Measurements from ENCODE around the gene SH3BGR.
"Not testable (repeated sequence)": the region's sequence is repeated elsewhere in the genome, so short reads cannot be mapped to it uniquely, and the experiment has no call there.

SH3BGR gene

DNA sequence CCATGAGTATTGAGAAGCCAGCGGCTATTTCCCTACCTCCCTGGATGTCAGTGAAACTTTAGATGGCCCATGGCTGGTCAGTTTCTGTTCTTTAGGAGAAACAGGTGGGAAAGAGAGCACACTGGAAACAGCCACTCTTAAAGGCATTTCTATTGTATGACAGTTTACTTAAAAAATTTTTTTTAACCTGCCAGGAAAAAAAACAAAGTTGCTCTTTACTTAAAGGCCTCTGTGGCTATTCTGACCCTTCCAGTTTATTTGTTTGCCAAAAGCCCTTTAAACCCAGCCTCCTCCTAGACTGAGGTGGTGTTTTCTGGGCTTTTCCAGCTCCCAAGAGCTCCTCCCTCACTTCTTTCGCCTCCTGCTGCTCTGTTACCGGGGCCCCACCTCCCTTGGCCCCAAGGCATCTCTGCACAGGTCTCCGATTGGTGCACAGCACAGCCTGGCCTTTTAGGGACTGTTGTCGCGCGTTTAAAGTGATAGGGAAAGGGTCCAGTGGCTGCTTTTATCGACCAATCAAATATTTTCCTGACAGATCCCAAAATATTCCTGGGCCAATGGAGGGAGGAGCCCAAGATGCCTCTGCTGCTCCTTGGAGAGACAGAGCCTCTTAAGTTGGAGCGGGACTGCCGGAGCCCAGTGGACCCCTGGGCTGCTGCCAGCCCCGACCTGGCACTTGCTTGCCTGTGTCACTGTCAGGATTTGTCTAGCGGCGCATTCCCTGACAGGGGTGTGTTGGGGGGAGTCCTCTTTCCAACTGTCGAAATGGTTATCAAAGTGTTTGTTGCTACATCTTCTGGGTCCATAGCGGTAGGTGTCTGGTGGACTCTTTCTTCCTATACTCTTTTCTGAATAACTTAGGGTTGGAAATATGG lies at the start of gene SH3BGR:
SH3BGR (plus strand) TSS at position 639 of the 875 bp plus-strand sequence; CDS start at position 766, 127 bp downstream.
- DNase-seq = no peak

GRCh38 chr21:39406065-39406464 lies 45.7 kb upstream of the SH3BGR start:
- no peak for DNase-seq

GRCh38 chr21:39419204-39419603 lies 32.6 kb upstream of the SH3BGR start:
- not testable (repeated sequence) for DNase-seq

GRCh38 chr21:39422527-39423241 lies 29.1 kb upstream of the SH3BGR start:
- DNase-seq = no peak

- DNase-seq = no peak
Observed at GRCh38 chr21:39429445-39429844, 22.3 kb upstream of the SH3BGR start.

DNA sequence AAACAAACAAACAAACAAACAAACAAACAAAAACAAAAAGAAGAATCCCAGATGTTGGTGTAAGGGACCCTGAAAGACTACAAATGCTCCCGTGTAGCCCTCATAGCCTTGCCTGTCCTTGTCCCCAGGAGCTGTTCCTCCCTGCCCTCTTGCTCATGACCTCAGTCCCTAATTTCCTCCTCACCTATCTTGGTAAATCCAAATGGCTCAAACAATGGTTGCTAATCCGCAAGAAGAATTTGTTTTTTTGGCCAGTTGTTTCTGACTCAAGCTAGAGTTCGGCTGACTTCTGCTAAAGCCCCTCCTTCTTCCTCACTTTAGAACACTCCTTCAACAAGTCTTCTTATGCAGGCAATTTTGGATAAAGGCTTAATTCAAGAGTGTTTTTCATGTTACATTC lies 21.8 kb upstream of the SH3BGR start:
- DNase-seq = no peak

DNA sequence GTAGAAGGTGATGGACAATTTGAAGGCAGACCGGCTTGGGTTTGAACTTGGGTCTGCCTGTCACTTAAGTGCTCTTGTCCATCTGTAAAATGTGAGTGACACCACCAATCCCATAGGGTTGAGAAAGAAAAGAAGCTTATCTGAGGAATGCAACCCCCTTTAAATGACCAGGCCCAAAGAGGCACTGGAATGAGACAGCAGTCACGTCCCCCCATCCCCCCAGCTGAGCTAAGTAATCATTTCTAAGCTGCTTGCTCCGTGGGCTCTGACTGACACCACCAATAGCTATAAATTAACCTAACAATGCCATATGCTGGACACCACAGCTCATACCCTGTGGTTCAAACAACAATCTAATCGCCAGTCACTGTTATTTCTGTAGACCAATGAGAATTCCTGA lies 21.3 kb upstream of the SH3BGR start:
- DNase-seq = no peak

- no peak for DNase-seq
Observed at GRCh38 chr21:39430954-39431353, 20.8 kb upstream of the SH3BGR start.

DNA sequence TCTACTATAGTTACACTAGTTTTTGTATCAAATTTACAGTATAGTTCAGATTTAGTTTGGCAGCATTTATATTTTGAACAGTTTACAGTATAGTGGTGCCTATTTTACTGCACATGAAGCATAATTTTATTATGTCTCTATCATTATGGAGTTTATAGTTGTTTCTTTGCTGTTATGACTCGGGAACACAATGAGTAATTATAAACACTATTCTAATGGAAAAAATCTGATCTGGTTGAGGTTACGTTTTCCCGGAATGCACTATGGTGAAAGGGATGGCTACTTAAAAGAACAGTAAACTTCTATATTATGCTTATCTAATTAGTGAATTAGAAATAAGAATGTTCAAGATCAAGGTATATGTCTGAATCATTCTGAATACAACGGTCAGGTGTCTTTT lies 16.8 kb upstream of the SH3BGR start:
- no peak for DNase-seq

GRCh38 chr21:39439232-39439631 lies 12.5 kb upstream of the SH3BGR start:
- DNase-seq = no peak

DNA sequence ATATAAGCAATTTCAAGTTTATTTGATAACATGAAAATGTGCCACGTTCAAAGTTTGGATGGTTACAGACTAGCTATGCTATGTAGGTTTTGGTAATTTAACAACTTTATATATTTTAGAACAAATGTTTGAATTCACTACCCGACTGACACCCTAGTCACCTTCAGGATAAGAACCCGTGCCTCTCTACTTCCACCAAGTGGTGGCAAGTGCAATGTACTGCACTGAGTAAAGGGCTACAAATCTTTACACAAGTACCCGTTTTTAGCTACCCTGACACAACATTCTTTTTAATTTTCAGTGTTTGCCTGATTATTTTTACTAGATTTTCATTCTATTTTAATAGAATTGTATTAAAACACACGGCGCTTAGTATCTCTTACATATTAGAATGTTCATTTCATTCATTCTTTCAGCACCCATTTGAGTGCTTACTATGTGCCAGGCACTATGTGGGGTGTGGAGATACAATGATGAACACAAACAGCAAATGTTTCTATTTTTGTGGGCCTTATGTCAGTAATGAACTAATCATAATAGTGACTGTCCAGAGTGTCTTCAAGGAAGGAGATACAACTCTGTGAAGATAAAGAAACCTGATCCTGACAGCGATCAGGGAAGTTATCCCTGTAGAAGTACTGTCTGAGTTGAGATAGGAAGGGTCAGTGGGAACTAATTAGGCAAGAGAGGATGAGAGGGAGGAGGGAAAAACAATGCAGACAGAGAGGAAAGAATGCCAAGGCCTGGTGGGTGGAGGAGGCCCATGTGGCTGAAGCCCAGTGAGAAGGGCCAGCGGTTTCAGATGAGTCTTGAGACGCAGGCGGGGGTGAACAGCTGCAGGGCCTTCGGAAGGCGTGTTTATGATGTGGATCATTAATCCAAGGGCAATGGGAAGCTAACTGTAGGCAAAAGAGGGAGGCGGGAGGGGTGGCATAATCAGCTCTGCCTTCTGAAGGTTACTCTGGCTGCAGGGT lies 10.0 kb upstream of the SH3BGR start:
- DNase-seq = peak in 1 of 4 experiments; percentile 2

- DNase-seq = no peak
Observed at GRCh38 chr21:39444421-39445180, 7.2 kb upstream of the SH3BGR start.

- DNase-seq = peak; percentile 70 to 82 (median 74)
Observed at GRCh38 chr21:39445321-39446269, 6.2 kb upstream of the SH3BGR start, which contains the start of gene LCA5L. Gene LCA5L, minus strand, starts transcription at chr21:39445778. Its CDS starts 17,285 bp downstream, at chr21:39428493.

DNA sequence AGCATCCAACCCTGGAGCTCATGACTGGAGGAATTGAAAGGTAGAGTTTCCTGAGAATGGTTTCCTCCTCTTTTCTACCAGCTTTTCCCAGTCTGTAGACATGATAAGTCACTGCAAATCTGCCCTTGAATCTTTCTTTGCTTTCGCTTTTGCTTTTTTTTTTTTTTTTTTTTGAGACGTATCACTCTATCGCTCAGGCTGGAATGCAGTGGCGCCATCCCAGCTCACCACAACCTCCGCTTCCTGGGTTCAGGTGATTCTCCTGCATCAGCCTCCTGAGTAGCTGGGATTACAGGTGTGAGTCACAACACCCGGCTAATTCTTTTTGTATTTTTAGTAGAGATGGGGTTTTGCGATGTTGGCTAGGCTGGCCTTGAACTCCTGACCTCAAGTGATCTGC lies 4.5 kb upstream of the SH3BGR start:
- no peak for DNase-seq

GRCh38 chr21:39452207-39452969 lies 618 bp downstream of the SH3BGR start:
- no peak for DNase-seq

GRCh38 chr21:39452970-39453342 lies 1.2 kb downstream of the SH3BGR start:
- no peak for DNase-seq

GRCh38 chr21:39453571-39454179 lies 1.9 kb downstream of the SH3BGR start:
- no peak for DNase-seq

- no peak for DNase-seq
Observed at GRCh38 chr21:39454949-39455668, 3.3 kb downstream of the SH3BGR start.

DNA sequence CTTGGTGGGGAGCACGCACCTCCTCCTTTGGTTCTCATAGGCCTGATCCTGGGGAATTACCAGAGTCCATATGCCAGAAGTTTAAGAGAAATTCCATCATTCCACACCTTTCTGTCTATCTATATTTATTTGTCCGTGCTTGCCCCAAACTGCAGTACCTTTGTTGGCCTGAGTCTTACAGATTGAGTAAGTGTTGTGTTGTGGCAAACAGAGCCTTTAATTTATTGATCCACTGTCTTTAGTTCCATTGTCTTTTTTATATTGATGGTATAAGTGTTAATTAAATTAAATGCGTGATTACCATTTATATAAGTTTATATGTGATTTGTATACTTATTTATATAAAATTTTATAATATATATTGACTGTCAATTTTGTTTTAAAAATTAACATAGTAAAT lies 4.9 kb downstream of the SH3BGR start:
- DNase-seq = no peak
